SU-DHL-6 (cell line): ENCODE results near the gene METTL14.

Experiments used
- H2AFZ ChIP-seq: fragments of 200-600 bp; sonication (generic); 2 replicates; pipeline ENCODE4 v1.6.1; 2014; ENCODE audit warnings: low read depth, mild to moderate bottlenecking, moderate library complexity, mixed read lengths, antibody characterized with exemption, low read length; ENCODE audit not compliant: severe bottlenecking
- H3F3A ChIP-seq: fragments of 200-600 bp; shearing (Covaris generic); 2 replicates; pipeline ENCODE4 v1.6.0; 2016; ENCODE audit warnings: antibody characterized with exemption, mild to moderate bottlenecking; ENCODE audit not compliant: insufficient read depth
- H3K27ac ChIP-seq: fragments of 200-600 bp; sonication (generic); 2 replicates; pipeline ENCODE4 v1.5.1; 2016; ENCODE audit warnings: low read depth, mild to moderate bottlenecking, low read length, moderate library complexity, mixed read lengths
- H3K27me3 ChIP-seq: fragments of 200-600 bp; sonication (generic), shearing (Covaris generic); 2 replicates; pipeline ENCODE4 v1.6.0; 2014; ENCODE audit warnings: mild to moderate bottlenecking, low read length
- H3K36me3 ChIP-seq: fragments of 200-600 bp; sonication (generic); 2 replicates; pipeline ENCODE4 v1.6.1; 2014; ENCODE audit warnings: mild to moderate bottlenecking, low read length, mixed read lengths
- H3K4me2 ChIP-seq: fragments of 300-600, 200-600 bp; shearing (Covaris generic), sonication (generic); 2 replicates; pipeline ENCODE4 v1.6.0; 2014; ENCODE audit warnings: low read length, low read depth, mild to moderate bottlenecking; ENCODE audit not compliant: poor library complexity, severe bottlenecking
- H3K4me3 ChIP-seq: fragments of 200-600 bp; sonication (generic); 2 replicates; pipeline ENCODE4 v1.5.1; 2014; ENCODE audit warnings: antibody characterized with exemption, low read length, mild to moderate bottlenecking, mixed read lengths; ENCODE audit not compliant: insufficient read depth, poor library complexity, severe bottlenecking
- H3K79me2 ChIP-seq: fragments of 200-600 bp; sonication (generic); 2 replicates; pipeline ENCODE4 v1.6.1; 2014; ENCODE audit warnings: mild to moderate bottlenecking, low read length, moderate library complexity; ENCODE audit not compliant: insufficient read depth
- H3K9ac ChIP-seq: fragments of 200-600 bp; sonication (generic); 2 replicates; pipeline ENCODE4 v1.7.0; 2014; ENCODE audit warnings: mild to moderate bottlenecking, low read length
- H3K9me2 ChIP-seq: fragments of 200-600 bp; sonication (generic); replicated peaks from 2 replicates; pipeline ENCODE4 v1.6.1; 2014; ENCODE audit warnings: low read length; ENCODE audit not compliant: insufficient read depth
- H3K9me3 ChIP-seq: fragments of 200-600 bp; sonication (generic); 2 replicates; pipeline ENCODE4 v1.6.1; 2014; ENCODE audit warnings: low read length, mixed read lengths; ENCODE audit not compliant: insufficient read depth
- H4K20me1 ChIP-seq: fragments of 200-600 bp; sonication (generic); 2 replicates; pipeline ENCODE4 v1.6.1; 2014; ENCODE audit warnings: low read depth, mild to moderate bottlenecking, antibody characterized with exemption, low read length, moderate library complexity, mixed read lengths
- CTCF ChIP-seq: fragments of 200-600 bp; sonication (generic); IDR thresholded peaks from one replicate; pipeline ENCODE4 v1.5.1; 2017; ENCODE audit warnings: antibody characterized with exemption, mild to moderate bottlenecking, low read length, moderate library complexity; ENCODE audit not compliant: insufficient read depth, poor library complexity, severe bottlenecking
- EZH2phosphoT487 ChIP-seq: fragments of 200-600 bp; sonication (generic), shearing (Covaris generic); conservative IDR thresholded peaks from 2 replicates; pipeline ENCODE4 v1.6.1; 2018; ENCODE audit warnings: mild to moderate bottlenecking, antibody characterized with exemption, low read length, moderate library complexity, mixed read lengths

The METTL14 gene

GRCh38 chr4:118752551-118752950 is 67.4 kb downstream of the METTL14 start:
- peaks cover 1% of the 10 kb centered on the region; the same call in 1 of the 2 replicates for H3F3A ChIP-seq
- H3K27me3 ChIP-seq = no peaks in the 10 kb centered on the region
- H3K36me3 ChIP-seq = 0 out of 2 replicates have a peak, but pooled peaks cover 9% of the 10 kb centered on the region
- H4K20me1 ChIP-seq = no peaks in the 10 kb centered on the region
- H3K9ac ChIP-seq = no peak overlapping the region
- H2AFZ ChIP-seq = no peak overlapping the region
- H3K9me3 ChIP-seq = no peaks in the 10 kb centered on the region
- H3K4me2 ChIP-seq = no peak overlapping the region
- TF ChIP-seq EZH2phosphoT487 = no peak
- TF ChIP-seq CTCF = no peak
- H3K4me3 ChIP-seq = no peak overlapping the region
- no peak overlapping the region for H3K27ac ChIP-seq
- no peaks in the 10 kb centered on the region for H3K9me2 ChIP-seq
- no peaks in the 10 kb centered on the region for H3K79me2 ChIP-seq

GRCh38 chr4:118753096-118753495 is 67.9 kb downstream of the METTL14 start:
- H3K79me2 ChIP-seq = no peaks in the 10 kb centered on the region
- no peak overlapping the region for H3K4me3 ChIP-seq
- no peak overlapping the region for H3K27ac ChIP-seq
- H3F3A ChIP-seq = peaks cover 7% of the 10 kb centered on the region; the same call in 1 of the 2 replicates
- H3K9me3 ChIP-seq = no peaks in the 10 kb centered on the region
- H3K36me3 ChIP-seq = 0 out of 2 replicates have a peak, but pooled peaks cover 10% of the 10 kb centered on the region
- no peaks in the 10 kb centered on the region for H3K9me2 ChIP-seq
- H2AFZ ChIP-seq = no peak overlapping the region
- no peak for TF ChIP-seq EZH2phosphoT487
- TF ChIP-seq CTCF = no peak
- no peaks in the 10 kb centered on the region for H4K20me1 ChIP-seq
- no peaks in the 10 kb centered on the region for H3K27me3 ChIP-seq
- no peak overlapping the region for H3K4me2 ChIP-seq
- H3K9ac ChIP-seq = no peak overlapping the region

- Histone ChIP-seq H3K4me2 (no peak overlapping the region), H3K4me3 (no peak overlapping the region), H3F3A (peaks cover 12% of the 10 kb centered on the region; the same call in 1 of the 2 replicates), H3K9me3 (no peaks in the 10 kb centered on the region), H3K27me3 (no peaks in the 10 kb centered on the region), H2AFZ (no peak overlapping the region), H3K9ac (no peak overlapping the region), H4K20me1 (no peaks in the 10 kb centered on the region), H3K27ac (no peak overlapping the region), H3K36me3 (0 out of 2 replicates have a peak, but pooled peaks cover 10% of the 10 kb centered on the region), H3K79me2 (no peaks in the 10 kb centered on the region), H3K9me2 (no peaks in the 10 kb centered on the region)
- TF ChIP-seq CTCF = no peak
- no peak for TF ChIP-seq EZH2phosphoT487
These were observed 68.5 kb downstream of the METTL14 start for GRCh38 chr4:118753685-118754084.

- Histone ChIP-seq H3F3A (peaks cover 19% of the 10 kb centered on the region), H3K79me2 (no peaks in the 10 kb centered on the region), H3K4me3 (no peak overlapping the region), H3K36me3 (0 out of 2 replicates have a peak, but pooled peaks cover 10% of the 10 kb centered on the region), H3K4me2 (no peak overlapping the region), H4K20me1 (no peaks in the 10 kb centered on the region), H3K27me3 (no peaks in the 10 kb centered on the region), H3K9me2 (no peaks in the 10 kb centered on the region), H3K9me3 (no peaks in the 10 kb centered on the region), H2AFZ (no peak overlapping the region), H3K9ac (no peak overlapping the region), H3K27ac (no peak overlapping the region)
- TF ChIP-seq EZH2phosphoT487 (no peak), CTCF (no peak)
These were observed 69.7 kb downstream of the METTL14 start for GRCh38 chr4:118754890-118755289.
